ENCODE measurements around the gene PADI2.

- TF ChIP-seq POLR2AphosphoS5 (IDR thresholded peaks at IDR 0.05; ENCODE audit: low read depth, low read length) (no peak), POLR2A (IDR thresholded peaks at IDR 0.05; ENCODE audit: low read depth, low read length) (no peak), TAF1 (IDR thresholded peaks at IDR 0.05; ENCODE audit: low read depth, low read length) (no peak), POU2F2 (IDR thresholded peaks at IDR 0.05; ENCODE audit: low read depth, low read length) (no peak), PAX5 (IDR thresholded peaks at IDR 0.05; ENCODE audit: insufficient read depth, low read length, severe bottlenecking) (no peak), SPI1 (IDR thresholded peaks at IDR 0.05; ENCODE audit: low read depth, low read length) (no peak)
These were observed 85.8 kb downstream of the PADI2 start for GRCh38 chr1:17033481-17033880.

All from GM12891 (cell line).